Effector memory CD8-positive, alpha-beta T cell (primary cell): Measurements from ENCODE around the gene NCOR2.

Source experiments
- ATAC-seq: fragments of 150-1000 bp; cut with Tn5 transposase; replicated peaks from 2 replicates; pipeline ENCODE4 v1.10.0; 2021; ENCODE audit warnings: mild to moderate bottlenecking, moderate library complexity
- DNase-seq, 3 experiments: peaks; one replicate each; pipeline ENCODE4 v3.0.0; 2021
- H3K27ac Mint-ChIP-seq, 2 donors: one replicate each; pipeline ENCODE4 v1.8.0; 2022; ENCODE audit warnings: mild to moderate bottlenecking in 2 of 2, mixed read lengths in 2 of 2, moderate library complexity in 2 of 2
- H3K27me3 Mint-ChIP-seq, 2 donors: one replicate each; pipeline ENCODE4 v1.8.0; 2022; ENCODE audit warnings: mixed read lengths in 2 of 2
- H3K36me3 Mint-ChIP-seq: one replicate; pipeline ENCODE4 v1.8.0; 2022; ENCODE audit warnings: mild to moderate bottlenecking, moderate library complexity, mixed read lengths; ENCODE audit not compliant: insufficient read depth
- H3K4me1 Mint-ChIP-seq, 2 donors: one replicate each; pipeline ENCODE4 v1.8.0; 2022; ENCODE audit warnings: low read depth in 2 of 2, mixed read lengths in 2 of 2
- H3K4me3 Mint-ChIP-seq, 2 donors: one replicate each; pipeline ENCODE4 v1.8.0; 2022; ENCODE audit warnings: mild to moderate bottlenecking in 2 of 2, mixed read lengths in 2 of 2, moderate library complexity in 2 of 2
- H3K9me3 Mint-ChIP-seq, 2 donors: one replicate each; pipeline ENCODE4 v1.8.0; 2022; ENCODE audit warnings: mixed read lengths in 2 of 2

NCOR2 gene

GRCh38 chr12:124565656-124566160 lies 1.7 kb downstream of the NCOR2 start:
- H3K4me1 Mint-ChIP-seq = peaks cover 27 to 29% of the 10 kb centered on the region in 2 donors
- no peak for DNase-seq
- H3K36me3 Mint-ChIP-seq = peaks cover 14% of the 10 kb centered on the region
- no peak for ATAC-seq
- peak overlapping the region; percentile 83 to 90 for H3K27ac Mint-ChIP-seq
- no peaks in the 10 kb centered on the region for H3K27me3 Mint-ChIP-seq
- H3K4me3 Mint-ChIP-seq = peak overlapping the region; percentile 88 to 89
- H3K9me3 Mint-ChIP-seq = no peaks in the 10 kb centered on the region

DNA sequence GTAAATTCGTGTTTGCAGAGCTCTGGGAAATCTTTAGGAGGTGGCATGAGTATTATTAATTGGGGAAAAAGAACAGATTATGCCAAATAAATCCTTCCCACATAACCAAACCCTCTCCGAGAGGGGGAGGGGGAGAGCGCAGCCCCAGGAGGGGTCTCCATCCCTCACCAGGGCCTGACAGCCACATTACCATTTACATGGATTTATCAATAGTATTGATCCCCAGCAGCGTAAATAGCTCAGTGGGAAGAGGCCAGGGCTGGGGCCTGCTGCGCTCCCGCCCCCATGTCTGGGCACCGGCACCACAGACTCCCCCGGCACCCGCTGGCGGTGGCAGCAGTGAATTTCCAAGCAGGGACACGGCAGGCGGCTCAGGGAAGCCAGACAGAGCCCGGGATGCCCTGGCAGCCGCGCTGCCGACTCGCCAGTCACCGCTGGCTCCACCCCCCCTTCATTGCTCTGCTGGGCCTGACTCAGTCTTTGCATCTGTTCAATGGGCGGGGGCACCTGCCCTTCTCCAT lies 2.4 kb downstream of the NCOR2 start:
- H3K9me3 Mint-ChIP-seq = no peaks in the 10 kb centered on the region
- H3K27me3 Mint-ChIP-seq = no peaks in the 10 kb centered on the region
- peak overlapping the region; percentile 88 to 89 for H3K4me3 Mint-ChIP-seq
- H3K36me3 Mint-ChIP-seq = peaks cover 14% of the 10 kb centered on the region
- no peak for DNase-seq
- peak overlapping the region in 1 of 2 donors; percentile 83 for H3K27ac Mint-ChIP-seq
- no peak for ATAC-seq
- peaks cover 27 to 29% of the 10 kb centered on the region in 2 donors for H3K4me1 Mint-ChIP-seq

- Mint-ChIP-seq H3K9me3 (no peaks in the 10 kb centered on the region), H3K36me3 (peaks cover 14% of the 10 kb centered on the region), H3K27ac (no peak overlapping the region), H3K4me1 (peaks cover 30% of the 10 kb centered on the region in 2 donors), H3K27me3 (no peaks in the 10 kb centered on the region), H3K4me3 (peak overlapping the region in 1 of 2 donors; percentile 89)
- ATAC-seq (no peak), DNase-seq (no peak)
Observed at GRCh38 chr12:124564232-124564958, 3.0 kb downstream of the NCOR2 start.

- Mint-ChIP-seq H3K36me3 (peaks cover 14% of the 10 kb centered on the region), H3K27ac (no peak overlapping the region), H3K27me3 (no peaks in the 10 kb centered on the region), H3K4me3 (no peak overlapping the region), H3K4me1 (peaks cover 34% of the 10 kb centered on the region in 2 donors), H3K9me3 (no peaks in the 10 kb centered on the region)
- ATAC-seq = no peak
- no peak for DNase-seq
Observed at GRCh38 chr12:124563809-124564208, 3.6 kb downstream of the NCOR2 start.

- no peaks in the 10 kb centered on the region for H3K27me3 Mint-ChIP-seq
- no peak for DNase-seq
- H3K4me3 Mint-ChIP-seq = no peak overlapping the region
- peaks cover 14% of the 10 kb centered on the region for H3K36me3 Mint-ChIP-seq
- H3K9me3 Mint-ChIP-seq = no peaks in the 10 kb centered on the region
- no peak overlapping the region for H3K27ac Mint-ChIP-seq
- ATAC-seq = no peak
- H3K4me1 Mint-ChIP-seq = peaks cover 34% of the 10 kb centered on the region in 2 donors
Observed at GRCh38 chr12:124563401-124563800, 4.0 kb downstream of the NCOR2 start.

DNA sequence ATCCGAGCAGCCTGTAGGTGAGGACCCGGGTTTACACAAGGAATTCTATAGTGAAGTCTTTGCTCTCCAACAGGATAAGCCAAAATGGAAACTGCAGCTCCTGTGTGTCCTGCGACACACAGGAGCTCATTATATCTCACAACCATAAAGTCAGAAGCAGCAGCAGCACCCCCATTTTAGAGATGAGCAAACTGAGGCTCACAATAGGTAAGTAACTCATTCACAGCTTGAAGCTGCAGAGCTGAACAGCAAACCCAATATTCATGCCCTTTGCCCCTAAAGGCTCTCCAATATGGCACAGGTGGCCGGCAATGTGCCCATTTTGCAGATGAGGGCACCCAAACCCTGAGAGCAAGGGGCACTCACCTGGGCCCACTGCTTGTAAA lies 4.6 kb downstream of the NCOR2 start:
- Mint-ChIP-seq H3K27me3 (no peaks in the 10 kb centered on the region), H3K9me3 (no peaks in the 10 kb centered on the region), H3K4me1 (peaks cover 31 to 36% of the 10 kb centered on the region in 2 donors), H3K27ac (no peak overlapping the region), H3K36me3 (peaks cover 11% of the 10 kb centered on the region), H3K4me3 (no peak overlapping the region)
- ATAC-seq = no peak
- no peak for DNase-seq

DNA sequence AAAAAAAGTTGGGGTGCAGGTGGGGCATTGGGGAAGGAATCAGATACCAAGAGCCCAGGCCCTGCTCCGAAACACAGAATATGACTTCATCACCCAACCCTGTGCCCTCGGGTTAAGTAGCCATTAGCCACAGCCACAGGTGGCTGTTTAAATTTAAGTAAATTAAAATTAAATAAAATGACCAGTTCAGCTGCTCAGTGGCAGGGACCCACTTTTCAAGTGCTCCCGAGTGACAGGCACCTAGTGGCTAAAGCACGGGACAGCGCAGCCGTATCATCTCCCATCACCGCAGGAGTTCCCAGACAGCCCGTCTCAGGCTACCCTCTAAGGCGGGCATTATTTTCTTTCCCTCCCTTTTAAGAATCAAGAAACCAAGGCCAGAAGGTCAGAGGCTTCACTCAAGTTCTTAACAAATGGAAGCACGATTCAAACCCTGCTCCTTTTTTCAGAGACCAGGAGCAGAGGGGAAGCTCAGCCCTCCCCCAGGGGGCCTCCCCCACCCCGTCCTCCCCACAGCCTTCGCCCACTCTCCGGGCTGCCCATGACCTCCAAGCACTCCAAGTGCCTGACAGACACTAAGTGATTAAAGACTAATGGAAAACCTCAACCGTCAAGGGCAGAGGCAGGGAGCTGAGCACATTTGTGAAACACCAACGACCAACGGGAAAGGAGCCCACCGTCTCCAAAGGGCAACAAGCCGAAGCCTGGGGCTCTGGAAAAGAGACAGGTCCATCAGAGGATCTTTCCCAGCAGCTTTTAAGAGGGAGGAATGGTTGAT lies 5.2 kb downstream of the NCOR2 start:
- Mint-ChIP-seq H3K4me3 (no peak overlapping the region), H3K27me3 (no peaks in the 10 kb centered on the region), H3K36me3 (peaks cover 7% of the 10 kb centered on the region), H3K27ac (no peak overlapping the region), H3K9me3 (no peaks in the 10 kb centered on the region), H3K4me1 (peaks cover 30 to 38% of the 10 kb centered on the region in 2 donors)
- DNase-seq (no peak), ATAC-seq (no peak)

DNA sequence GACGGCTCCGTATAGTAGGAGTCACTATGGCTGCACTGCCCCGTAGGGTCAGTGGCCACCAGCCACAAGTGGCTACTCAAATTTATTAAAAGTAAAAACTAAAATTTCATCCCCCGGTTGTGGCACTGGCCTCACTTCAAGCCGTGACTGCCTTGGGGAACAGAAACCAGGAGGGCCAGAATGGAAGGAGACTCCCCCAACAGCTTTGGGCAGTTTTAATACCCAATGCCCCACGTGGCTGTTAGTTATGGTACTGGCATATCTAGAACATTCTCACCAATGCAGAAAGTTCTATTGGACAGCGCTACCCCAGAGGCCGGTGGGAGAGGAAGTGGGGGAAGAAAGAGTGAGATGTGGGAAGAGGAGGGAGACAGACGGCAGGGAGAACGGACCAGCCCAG lies 6.2 kb downstream of the NCOR2 start:
- Mint-ChIP-seq H3K9me3 (no peaks in the 10 kb centered on the region), H3K27me3 (no peaks in the 10 kb centered on the region), H3K36me3 (peaks cover 5% of the 10 kb centered on the region), H3K4me1 (peaks cover 34 to 41% of the 10 kb centered on the region in 2 donors), H3K27ac (no peak overlapping the region), H3K4me3 (peak overlapping the region in 1 of 2 donors; percentile 41)
- DNase-seq (no peak), ATAC-seq (no peak)

- DNase-seq (no peak), ATAC-seq (no peak)
- Mint-ChIP-seq H3K9me3 (no peaks in the 10 kb centered on the region), H3K4me1 (peaks cover 27 to 42% of the 10 kb centered on the region in 2 donors), H3K27me3 (no peaks in the 10 kb centered on the region), H3K36me3 (peaks cover 4% of the 10 kb centered on the region), H3K27ac (no peak overlapping the region), H3K4me3 (no peak overlapping the region)
Observed at GRCh38 chr12:124560146-124560890, 7.1 kb downstream of the NCOR2 start.

GRCh38 chr12:124559182-124560017 lies 8.0 kb downstream of the NCOR2 start:
- no peak overlapping the region for H3K4me3 Mint-ChIP-seq
- no peak overlapping the region for H3K27ac Mint-ChIP-seq
- peaks cover 31 to 44% of the 10 kb centered on the region in 2 donors for H3K4me1 Mint-ChIP-seq

GRCh38 chr12:124558313-124558712 lies 9.1 kb downstream of the NCOR2 start:
- Mint-ChIP-seq H3K4me3 (no peak overlapping the region), H3K27me3 (no peaks in the 10 kb centered on the region), H3K9me3 (no peaks in the 10 kb centered on the region), H3K27ac (no peak overlapping the region), H3K4me1 (peaks cover 41 to 49% of the 10 kb centered on the region in 2 donors), H3K36me3 (peaks cover 4% of the 10 kb centered on the region)
- ATAC-seq = no peak
- DNase-seq = no peak

More at GRCh38 chr12:124559182-124560017, 8.0 kb downstream of the NCOR2 start:
- ATAC-seq (no peak), DNase-seq (no peak)
- H3K9me3 Mint-ChIP-seq = no peaks in the 10 kb centered on the region
- H3K27me3 Mint-ChIP-seq = no peaks in the 10 kb centered on the region
- peaks cover 4% of the 10 kb centered on the region for H3K36me3 Mint-ChIP-seq

- H3K27ac Mint-ChIP-seq = no peak overlapping the region
- ATAC-seq (no peak), DNase-seq (no peak)
- peaks cover 47 to 48% of the 10 kb centered on the region in 2 donors for H3K4me1 Mint-ChIP-seq
- peaks cover 4% of the 10 kb centered on the region for H3K36me3 Mint-ChIP-seq
- H3K9me3 Mint-ChIP-seq = no peaks in the 10 kb centered on the region
- no peaks in the 10 kb centered on the region for H3K27me3 Mint-ChIP-seq
- no peak overlapping the region for H3K4me3 Mint-ChIP-seq
Observed at GRCh38 chr12:124557518-124558223, 9.7 kb downstream of the NCOR2 start.
